Measurements from ENCODE around the gene TSEN15. TPM values are rescaled to one million over a fixed set of nuclear protein-coding genes. Genes with fewer than 3 reads are reported as not detected.

The TSEN15 gene
- total and polyA plus RNA-seq, 7 experiments from 2014 or later: 12.7 to 52.4 (median 31.6) TPM

GRCh38 chr1:184075055-184076029 is 23.8 kb downstream of the TSEN15 start:
- CTCF ChIA-PET: no interaction called here
- DNase-seq: peak in 4 of 9 donors; percentile 2 to 34 (median 12)

GRCh38 chr1:184078564-184079249 is 27.2 kb downstream of the TSEN15 start:
- Histone ChIP-seq H3K4me3 (ENCODE audit: low read length) (no peak overlapping the region), H3K36me3 (ENCODE audit: control insufficient read depth in 2 of 3, insufficient read depth in 3 of 3, low read length in 3 of 3) (no peaks in the 10 kb centered on the region), H3K4me1 (ENCODE audit: control insufficient read depth in 2 of 2, insufficient read depth in 2 of 2, low read length in 2 of 2) (no peaks in the 10 kb centered on the region), H3K27ac (ENCODE audit: low read depth, low read length) (no peak overlapping the region), H3K27me3 (ENCODE audit: control insufficient read depth in 2 of 2, insufficient read depth in 2 of 2, low read length in 2 of 2) (no peaks in the 10 kb centered on the region), H3K9me3 (ENCODE audit: control insufficient read depth in 2 of 3, low read length in 3 of 3) (no peaks in the 10 kb centered on the region)
- intact Hi-C loops (cut with micrococcal nuclease): loop anchor here (5.0 kb wide), 2 partner anchors 584 to 1006 kb away; no protein-coding TSS in a partner anchor
- peaks cover 0 to 5% (median 0%) of the 10 kb centered on the region in 7 donors for H3K4me1 Mint-ChIP-seq
- POLR2A ChIA-PET: no interaction called here
- DNase-seq: no peak
- no peak overlapping the region for H3K27ac Mint-ChIP-seq
- CTCF ChIA-PET: no interaction called here
- no peak for ATAC-seq
- no peaks in the 10 kb centered on the region for H3K27me3 Mint-ChIP-seq
- no peak overlapping the region for H3K4me3 Mint-ChIP-seq
- H3K36me3 Mint-ChIP-seq: peaks cover 3 to 20% (median 11%) of the 10 kb centered on the region in 5 donors
- no peaks in the 10 kb centered on the region for H3K9me3 Mint-ChIP-seq

More at GRCh38 chr1:184075055-184076029, 23.8 kb downstream of the TSEN15 start:
- H3K4me1 Mint-ChIP-seq: peaks cover 0 to 5% (median 0%) of the 10 kb centered on the region in 7 donors
- no peaks in the 10 kb centered on the region for H3K27me3 ChIP-seq (ENCODE audit: control insufficient read depth in 2 of 2, insufficient read depth in 2 of 2, low read length in 2 of 2)
- intact Hi-C loops (cut with micrococcal nuclease): loop anchor here (1.0 to 5.0 kb wide), 6 partner anchors 147 to 1003 kb away; no protein-coding TSS in a partner anchor
- no peaks in the 10 kb centered on the region for H3K27me3 Mint-ChIP-seq
- H3K9me3 Mint-ChIP-seq: no peaks in the 10 kb centered on the region
- peak overlapping the region in 4 of 9 donors; percentile 7 to 73 (median 40) for H3K27ac Mint-ChIP-seq
- H3K36me3 ChIP-seq (ENCODE audit: control insufficient read depth in 2 of 3, insufficient read depth in 3 of 3, low read length in 3 of 3): peaks cover 0 to 5% (median 0%) of the 10 kb centered on the region in 3 experiments
- no peak overlapping the region for H3K4me3 Mint-ChIP-seq
- no peaks in the 10 kb centered on the region for H3K9me3 ChIP-seq (ENCODE audit: control insufficient read depth in 2 of 3, low read length in 3 of 3)
- ATAC-seq: peak; percentile 75
- POLR2A ChIA-PET: interaction anchor here (0.7 kb wide), 1 partner anchor 12 kb away, joined by 3 read pairs; no protein-coding TSS in a partner anchor
- no peaks in the 10 kb centered on the region for H3K4me1 ChIP-seq (ENCODE audit: control insufficient read depth in 2 of 2, insufficient read depth in 2 of 2, low read length in 2 of 2)
- peak overlapping the region; percentile 32 for H3K27ac ChIP-seq (ENCODE audit: low read depth, low read length)
- peaks cover 6 to 27% (median 15%) of the 10 kb centered on the region in 5 donors for H3K36me3 Mint-ChIP-seq
- no peak overlapping the region for H3K4me3 ChIP-seq (ENCODE audit: low read length)

- Histone ChIP-seq H3K9me3 (ENCODE audit: control insufficient read depth in 2 of 3, low read length in 3 of 3) (no peaks in the 10 kb centered on the region), H3K27ac (ENCODE audit: low read depth, low read length) (no peak overlapping the region), H3K4me3 (ENCODE audit: low read length) (no peak overlapping the region), H3K27me3 (ENCODE audit: control insufficient read depth in 2 of 2, insufficient read depth in 2 of 2, low read length in 2 of 2) (no peaks in the 10 kb centered on the region), H3K36me3 (ENCODE audit: control insufficient read depth in 2 of 3, insufficient read depth in 3 of 3, low read length in 3 of 3) (no peaks in the 10 kb centered on the region), H3K4me1 (ENCODE audit: control insufficient read depth in 2 of 2, insufficient read depth in 2 of 2, low read length in 2 of 2) (no peaks in the 10 kb centered on the region)
- CTCF ChIA-PET: interaction anchor here (0.6 kb wide), 1 partner anchor 879 kb away, joined by 3 read pairs; no protein-coding TSS in a partner anchor
- Mint-ChIP-seq H3K4me3 (no peak overlapping the region), H3K36me3 (peaks cover 4 to 29% (median 23%) of the 10 kb centered on the region in 5 donors), H3K27ac (no peak overlapping the region), H3K4me1 (peaks cover 0 to 5% (median 0%) of the 10 kb centered on the region in 7 donors), H3K9me3 (no peaks in the 10 kb centered on the region), H3K27me3 (no peaks in the 10 kb centered on the region)
- POLR2A ChIA-PET: no interaction called here
- DNase-seq (no peak), ATAC-seq (no peak)
- intact Hi-C loops (cut with micrococcal nuclease): no loop called here
Observed at GRCh38 chr1:184080309-184080708, 28.8 kb downstream of the TSEN15 start.

- no peak overlapping the region for H3K4me3 ChIP-seq (ENCODE audit: low read length)
- ChIA-PET POLR2A (interaction anchor here (0.7 kb wide), 1 partner anchor 19 kb away, joined by 3 read pairs; no protein-coding TSS in a partner anchor), CTCF (interaction anchor here (0.6 to 0.9 kb wide), 2 partner anchors 10 to 13 kb away, joined by 3 to 5 read pairs; no protein-coding TSS in a partner anchor)
- no peaks in the 10 kb centered on the region for H3K4me1 ChIP-seq (ENCODE audit: control insufficient read depth in 2 of 2, insufficient read depth in 2 of 2, low read length in 2 of 2)
- peaks cover 0 to 32% (median 28%) of the 10 kb centered on the region in 5 donors for H3K36me3 Mint-ChIP-seq
- no peaks in the 10 kb centered on the region for H3K27me3 Mint-ChIP-seq
- H3K9me3 Mint-ChIP-seq: no peaks in the 10 kb centered on the region
- no peak overlapping the region for H3K27ac ChIP-seq (ENCODE audit: low read depth, low read length)
- H3K4me3 Mint-ChIP-seq: no peak overlapping the region
- ATAC-seq: no peak
- peaks cover 0 to 2% (median 0%) of the 10 kb centered on the region in 7 donors for H3K4me1 Mint-ChIP-seq
- no peak for DNase-seq
- H3K27me3 ChIP-seq (ENCODE audit: control insufficient read depth in 2 of 2, insufficient read depth in 2 of 2, low read length in 2 of 2): no peaks in the 10 kb centered on the region
- no peaks in the 10 kb centered on the region for H3K9me3 ChIP-seq (ENCODE audit: control insufficient read depth in 2 of 3, low read length in 3 of 3)
- intact Hi-C loops (cut with micrococcal nuclease): no loop called here
- H3K36me3 ChIP-seq (ENCODE audit: control insufficient read depth in 2 of 3, insufficient read depth in 3 of 3, low read length in 3 of 3): no peaks in the 10 kb centered on the region
- H3K27ac Mint-ChIP-seq: no peak overlapping the region
Observed at GRCh38 chr1:184082541-184083415, 31.2 kb downstream of the TSEN15 start.

GRCh38 chr1:184085667-184086066 is 34.1 kb downstream of the TSEN15 start:
- ATAC-seq (no peak), DNase-seq (no peak)
- Mint-ChIP-seq H3K36me3 (peaks cover 0 to 55% (median 36%) of the 10 kb centered on the region in 5 donors), H3K4me3 (no peak overlapping the region), H3K27ac (no peak overlapping the region), H3K27me3 (no peaks in the 10 kb centered on the region), H3K4me1 (peaks cover 0 to 2% (median 0%) of the 10 kb centered on the region in 7 donors), H3K9me3 (no peaks in the 10 kb centered on the region)
- CTCF ChIA-PET: no interaction called here
- Histone ChIP-seq H3K4me3 (ENCODE audit: low read length) (no peak overlapping the region), H3K9me3 (ENCODE audit: control insufficient read depth in 2 of 3, low read length in 3 of 3) (no peaks in the 10 kb centered on the region), H3K4me1 (ENCODE audit: control insufficient read depth in 2 of 2, insufficient read depth in 2 of 2, low read length in 2 of 2) (no peaks in the 10 kb centered on the region), H3K36me3 (ENCODE audit: control insufficient read depth in 2 of 3, insufficient read depth in 3 of 3, low read length in 3 of 3) (no peaks in the 10 kb centered on the region), H3K27ac (ENCODE audit: low read depth, low read length) (no peak overlapping the region), H3K27me3 (ENCODE audit: control insufficient read depth in 2 of 2, insufficient read depth in 2 of 2, low read length in 2 of 2) (no peaks in the 10 kb centered on the region)
- POLR2A ChIA-PET: no interaction called here
- intact Hi-C loops (cut with micrococcal nuclease): no loop called here

- Histone ChIP-seq H3K27ac (ENCODE audit: low read depth, low read length) (no peak overlapping the region), H3K9me3 (ENCODE audit: control insufficient read depth in 2 of 3, low read length in 3 of 3) (no peaks in the 10 kb centered on the region), H3K36me3 (ENCODE audit: control insufficient read depth in 2 of 3, insufficient read depth in 3 of 3, low read length in 3 of 3) (no peaks in the 10 kb centered on the region), H3K4me1 (ENCODE audit: control insufficient read depth in 2 of 2, insufficient read depth in 2 of 2, low read length in 2 of 2) (no peaks in the 10 kb centered on the region), H3K4me3 (ENCODE audit: low read length) (no peak overlapping the region), H3K27me3 (ENCODE audit: control insufficient read depth in 2 of 2, insufficient read depth in 2 of 2, low read length in 2 of 2) (no peaks in the 10 kb centered on the region)
- ChIA-PET CTCF (no interaction called here), POLR2A (no interaction called here)
- Mint-ChIP-seq H3K4me1 (no peaks in the 10 kb centered on the region), H3K9me3 (no peaks in the 10 kb centered on the region), H3K36me3 (peaks cover 0 to 55% (median 30%) of the 10 kb centered on the region in 5 donors), H3K27me3 (no peaks in the 10 kb centered on the region), H3K27ac (no peak overlapping the region), H3K4me3 (no peak overlapping the region)
- ATAC-seq (no peak), DNase-seq (no peak)
- intact Hi-C loops (cut with micrococcal nuclease): no loop called here
Observed at GRCh38 chr1:184088037-184088436, 36.5 kb downstream of the TSEN15 start.
